Stimulated activated CD4-positive, alpha-beta T cell treated with anti-CD3 and anti-CD28 coated beads, TNF-alpha, amount 100 ng/mL, for 24 hours (primary cell): ENCODE measurements around the gene HDAC4.

Source experiments
- DNase-seq, 3 experiments: peaks; one replicate each; pipeline ENCODE4 v3.0.0-alpha.2; 2020; ENCODE audit warnings: low read depth in 3 of 3

Gene HDAC4

DNA sequence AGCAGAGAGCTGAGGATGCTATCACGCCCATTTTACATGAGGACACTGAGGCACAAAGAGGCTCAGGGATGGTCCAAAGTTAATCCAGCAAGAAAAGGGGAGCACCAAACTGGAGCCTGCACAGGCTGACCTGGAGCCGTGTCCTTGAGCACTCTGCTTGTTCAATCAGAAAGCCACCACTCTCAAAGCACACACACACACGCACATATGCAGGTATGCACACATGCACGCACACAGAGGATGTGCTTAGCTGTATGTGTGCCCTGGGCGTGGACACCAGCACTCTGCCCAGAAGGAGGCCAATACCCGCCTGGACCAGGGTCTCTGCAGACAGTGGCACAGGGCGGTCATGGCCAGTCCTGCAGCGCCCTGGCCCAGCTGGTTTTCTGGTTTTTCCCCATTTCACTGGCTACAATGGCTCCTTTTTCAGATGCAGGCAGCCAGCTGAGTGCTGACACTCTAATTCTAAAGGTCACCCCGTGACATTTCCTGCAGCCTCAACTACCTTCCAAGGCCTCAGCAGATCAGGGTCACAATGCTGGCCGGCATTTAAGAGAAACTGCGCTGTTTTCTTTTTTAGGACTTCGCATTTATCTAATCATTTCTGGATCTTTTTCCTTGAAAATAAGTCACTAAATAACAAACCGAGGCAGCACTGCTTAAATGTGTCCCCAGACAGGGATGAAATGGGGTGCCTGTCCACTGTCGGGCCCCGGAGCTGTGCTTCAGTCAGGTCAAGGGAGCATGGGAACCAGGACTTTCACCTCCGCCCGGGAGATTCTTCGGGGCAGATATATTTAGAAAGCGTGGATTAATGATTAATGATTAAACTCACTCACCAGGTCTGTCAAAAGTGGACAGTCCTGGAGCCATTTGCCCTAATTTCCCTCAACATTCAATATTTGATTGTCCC is 104.5 kb downstream of the HDAC4 start:
- no peak for DNase-seq

DNA sequence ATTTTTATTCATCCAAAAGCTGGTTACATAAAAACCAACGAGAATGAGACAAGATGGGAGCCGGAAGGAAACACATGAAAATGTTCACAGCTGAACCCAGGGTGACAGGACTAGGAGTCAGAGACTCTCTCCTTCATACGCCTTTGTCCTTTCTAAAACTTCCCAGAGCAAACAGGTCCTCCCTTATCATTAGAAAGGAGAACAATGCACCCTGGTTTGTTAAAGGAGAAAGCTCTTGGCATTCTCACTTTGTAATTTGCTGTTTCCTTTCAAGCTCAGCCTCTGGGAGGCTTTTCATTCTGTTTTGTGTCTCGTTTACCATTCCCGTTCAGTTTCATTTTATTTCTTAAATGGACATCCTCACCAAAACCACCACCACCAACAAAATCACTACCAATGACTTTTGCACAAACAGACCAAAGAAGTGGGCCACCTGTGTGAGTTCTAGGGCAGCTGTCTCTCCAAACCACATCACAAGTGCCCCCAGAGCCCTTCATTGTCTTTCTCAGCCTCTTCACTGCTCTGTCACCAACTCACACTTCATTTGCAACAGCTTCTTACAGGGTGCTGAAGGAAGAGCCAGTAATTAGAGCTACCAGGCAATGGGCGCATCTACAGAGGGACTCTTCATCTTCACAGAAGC is 105.3 kb downstream of the HDAC4 start:
- no peak for DNase-seq

- DNase-seq: no peak
These were observed 106.2 kb downstream of the HDAC4 start for GRCh38 chr2:239294571-239295054.

GRCh38 chr2:239293775-239294430 is 106.9 kb downstream of the HDAC4 start:
- DNase-seq: peak; percentile 23 to 68 (median 60)

GRCh38 chr2:239292959-239293774 is 107.7 kb downstream of the HDAC4 start:
- no peak for DNase-seq

DNA sequence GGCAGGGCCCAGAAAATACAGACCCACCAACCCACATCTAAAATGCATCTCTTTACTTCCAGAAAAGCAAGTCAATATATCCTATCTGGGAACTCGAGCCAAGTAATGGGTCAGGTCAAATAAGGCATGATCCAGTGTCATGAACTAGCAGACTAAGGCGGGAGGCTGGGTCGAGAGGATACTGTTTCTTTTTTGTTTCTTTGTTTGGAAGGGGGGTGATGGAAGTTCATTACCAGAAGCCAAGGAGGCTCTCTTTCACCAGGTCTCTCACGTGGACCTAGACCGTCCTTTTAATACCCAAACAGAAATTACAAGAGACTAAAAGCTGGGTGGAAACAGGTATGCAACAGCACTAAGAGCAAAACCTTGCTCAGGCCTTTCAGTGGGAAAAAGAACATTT is 108.3 kb downstream of the HDAC4 start:
- no peak for DNase-seq

DNA sequence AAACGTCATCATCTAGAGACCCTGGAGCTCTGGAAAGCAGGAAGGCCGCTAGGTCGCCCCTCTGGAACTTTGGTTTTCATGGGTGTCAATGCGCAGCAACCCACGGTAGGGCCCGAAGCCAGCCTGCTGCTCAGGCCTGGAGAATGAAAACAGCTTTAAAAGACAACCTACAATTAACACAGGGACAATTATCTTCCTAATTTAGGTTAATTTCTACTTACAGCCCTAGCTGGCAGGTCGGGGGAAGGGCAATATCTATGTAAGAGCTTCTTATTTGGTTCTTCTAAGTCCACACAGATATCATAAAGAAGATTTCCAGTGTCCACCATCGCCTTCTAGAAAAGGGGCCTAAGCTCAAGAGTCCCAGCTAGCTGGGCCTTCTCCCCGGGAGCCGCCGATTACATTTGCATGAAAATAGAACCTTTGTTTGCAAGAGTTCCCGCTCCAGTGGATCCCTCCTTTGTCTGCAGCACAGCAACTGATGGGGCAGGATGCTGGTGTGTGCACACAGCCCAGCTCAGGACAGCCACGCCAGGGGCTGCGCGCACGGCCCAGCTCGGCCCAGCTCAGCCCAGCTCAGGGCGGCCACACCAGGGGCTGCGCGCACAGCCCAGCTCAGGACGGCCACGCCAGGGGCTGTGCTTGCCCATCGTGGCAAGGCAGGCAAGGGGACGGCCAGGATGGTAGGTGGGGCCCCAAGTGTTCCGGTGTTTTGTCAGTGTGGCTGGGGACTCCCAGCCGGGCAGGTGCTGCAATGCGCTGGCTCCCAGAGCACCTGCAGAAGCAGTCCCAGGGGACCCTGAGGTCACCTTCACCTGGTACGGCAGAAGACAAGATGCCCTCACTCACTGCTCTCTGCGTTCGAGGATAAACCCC is 109.1 kb downstream of the HDAC4 start:
- DNase-seq: no peak

DNA sequence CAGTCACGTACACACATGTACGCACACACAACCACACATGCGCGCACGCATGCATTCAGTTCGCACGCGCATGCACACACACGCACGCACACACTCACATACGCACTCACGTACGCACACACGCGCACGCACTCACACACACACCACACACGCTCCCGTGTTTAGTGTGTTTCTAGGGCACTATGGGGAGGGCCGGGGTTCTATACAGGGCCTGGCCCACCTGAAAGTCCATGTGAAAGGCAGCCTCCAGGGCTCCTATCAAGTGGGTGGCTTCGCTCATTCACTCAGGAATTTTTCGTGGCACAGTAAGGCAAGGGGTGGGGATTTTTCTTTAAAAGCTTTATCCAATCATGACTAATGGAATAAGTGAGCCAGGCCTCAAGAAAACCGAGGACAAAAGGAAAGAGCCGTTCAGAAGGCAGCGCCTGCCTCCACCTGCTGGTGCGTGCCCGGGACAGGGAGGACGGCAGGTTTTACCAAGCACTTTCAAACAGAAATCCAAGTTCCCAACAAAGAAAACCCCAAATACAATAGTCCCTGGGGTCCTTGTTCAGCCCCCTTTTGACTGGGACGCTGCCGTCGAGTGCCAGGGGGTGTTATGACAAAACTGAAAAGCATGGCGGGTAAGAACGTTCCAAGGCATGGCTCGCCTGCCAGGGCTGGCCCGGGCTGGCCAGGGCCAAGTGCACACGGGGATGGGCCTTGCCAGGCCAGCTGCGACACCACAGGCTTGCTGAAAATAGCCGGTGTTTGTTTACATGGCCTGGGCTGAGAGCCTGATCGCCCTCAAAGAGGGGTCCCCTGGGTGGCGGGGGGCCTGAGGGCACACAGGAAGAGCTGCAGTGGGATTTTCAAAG is 110.0 kb downstream of the HDAC4 start:
- DNase-seq: no peak

DNA sequence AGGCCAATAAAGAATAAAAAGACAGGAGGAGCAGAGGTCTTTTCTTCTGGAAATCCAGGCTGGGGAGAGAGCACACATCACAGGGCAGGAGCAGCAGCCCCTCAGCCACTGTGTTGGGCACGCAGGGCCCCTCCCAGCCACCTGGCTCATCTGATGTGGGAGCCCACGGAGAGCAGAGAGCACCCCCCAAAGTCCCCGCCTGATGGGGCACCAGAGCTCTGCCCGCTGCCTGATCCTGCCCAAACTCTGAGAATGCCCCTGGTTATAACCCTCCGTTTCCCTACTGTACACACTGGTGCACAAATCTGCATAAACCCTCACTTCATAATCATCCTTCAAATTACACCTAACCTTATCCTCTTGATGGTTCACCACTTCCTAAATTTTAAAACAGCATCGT is 111.3 kb downstream of the HDAC4 start:
- no peak for DNase-seq

DNA sequence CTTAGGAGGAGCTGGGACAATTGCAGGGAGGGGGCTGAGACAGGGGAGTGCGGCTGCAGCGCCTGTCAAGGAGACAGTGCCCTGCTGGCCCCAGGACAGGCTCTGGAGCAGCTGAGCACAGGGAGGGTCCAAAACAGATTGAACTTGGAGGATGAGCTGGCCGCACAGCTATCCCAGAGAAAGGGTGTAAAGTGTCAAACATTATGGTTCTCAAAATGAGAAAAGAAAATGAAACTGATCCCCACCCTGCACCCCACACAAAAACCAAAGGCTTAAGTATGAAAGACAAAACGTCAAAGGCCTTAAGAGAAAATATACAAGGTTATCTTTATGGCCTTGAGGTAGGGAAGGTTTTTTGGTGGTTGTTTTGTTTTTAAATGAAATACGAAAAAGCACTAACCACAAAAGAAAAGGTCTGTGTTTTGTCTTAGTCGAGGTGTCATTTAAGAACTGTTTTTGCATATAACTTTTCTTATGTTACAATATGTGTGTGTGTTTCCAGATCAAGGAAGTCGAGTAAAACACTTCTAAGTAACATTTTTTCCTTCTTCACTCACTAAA is 111.8 kb downstream of the HDAC4 start:
- DNase-seq: no peak

GRCh38 chr2:239288237-239288636 is 112.6 kb downstream of the HDAC4 start:
- no peak for DNase-seq

GRCh38 chr2:239287461-239287860 is 113.4 kb downstream of the HDAC4 start:
- no peak for DNase-seq

- no peak for DNase-seq
These were observed 113.9 kb downstream of the HDAC4 start for GRCh38 chr2:239286901-239287300.

GRCh38 chr2:239285932-239286230 is 114.9 kb downstream of the HDAC4 start:
- DNase-seq: no peak

DNA sequence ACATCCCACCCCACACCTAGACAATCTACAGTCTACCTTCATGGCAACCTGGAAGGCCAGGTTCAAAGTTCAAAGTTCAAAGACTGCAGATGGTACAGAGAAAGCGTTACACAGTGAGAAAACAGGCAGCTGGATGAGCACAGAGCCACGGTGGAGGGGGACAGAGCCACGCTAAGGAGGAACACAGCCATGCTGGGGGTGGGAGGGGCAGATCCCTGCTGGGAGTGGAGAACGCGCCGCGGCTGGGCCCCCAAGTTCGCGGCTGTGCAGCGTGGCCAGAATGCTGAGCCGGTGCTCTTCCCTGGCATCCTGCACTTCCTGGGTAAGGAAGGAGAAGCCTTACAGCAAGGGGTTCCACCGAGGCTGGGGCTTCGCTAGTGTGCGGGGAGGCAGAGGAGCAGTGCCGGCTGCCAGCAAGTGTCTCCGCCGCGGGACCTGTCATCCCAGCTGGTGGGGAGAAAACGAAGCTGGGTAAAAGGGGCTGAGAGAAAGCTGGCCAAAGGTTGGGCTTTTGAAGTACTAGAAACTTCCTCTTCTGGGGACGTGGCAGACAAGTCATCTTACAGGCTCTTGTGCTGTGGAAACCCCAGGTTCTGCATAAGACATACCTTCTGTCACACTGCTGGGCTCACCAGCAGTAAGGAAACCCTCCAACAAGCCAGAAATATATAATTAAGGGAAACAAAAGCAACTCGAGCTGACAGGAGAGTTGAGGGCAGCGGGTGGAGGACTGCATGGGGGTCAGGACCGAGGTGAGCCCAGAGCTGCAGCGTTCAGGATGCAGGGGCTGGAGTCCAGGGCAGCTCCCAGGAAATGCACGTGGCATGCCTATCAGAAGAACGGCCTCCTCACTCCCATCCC is 115.5 kb downstream of the HDAC4 start:
- DNase-seq: no peak

DNA sequence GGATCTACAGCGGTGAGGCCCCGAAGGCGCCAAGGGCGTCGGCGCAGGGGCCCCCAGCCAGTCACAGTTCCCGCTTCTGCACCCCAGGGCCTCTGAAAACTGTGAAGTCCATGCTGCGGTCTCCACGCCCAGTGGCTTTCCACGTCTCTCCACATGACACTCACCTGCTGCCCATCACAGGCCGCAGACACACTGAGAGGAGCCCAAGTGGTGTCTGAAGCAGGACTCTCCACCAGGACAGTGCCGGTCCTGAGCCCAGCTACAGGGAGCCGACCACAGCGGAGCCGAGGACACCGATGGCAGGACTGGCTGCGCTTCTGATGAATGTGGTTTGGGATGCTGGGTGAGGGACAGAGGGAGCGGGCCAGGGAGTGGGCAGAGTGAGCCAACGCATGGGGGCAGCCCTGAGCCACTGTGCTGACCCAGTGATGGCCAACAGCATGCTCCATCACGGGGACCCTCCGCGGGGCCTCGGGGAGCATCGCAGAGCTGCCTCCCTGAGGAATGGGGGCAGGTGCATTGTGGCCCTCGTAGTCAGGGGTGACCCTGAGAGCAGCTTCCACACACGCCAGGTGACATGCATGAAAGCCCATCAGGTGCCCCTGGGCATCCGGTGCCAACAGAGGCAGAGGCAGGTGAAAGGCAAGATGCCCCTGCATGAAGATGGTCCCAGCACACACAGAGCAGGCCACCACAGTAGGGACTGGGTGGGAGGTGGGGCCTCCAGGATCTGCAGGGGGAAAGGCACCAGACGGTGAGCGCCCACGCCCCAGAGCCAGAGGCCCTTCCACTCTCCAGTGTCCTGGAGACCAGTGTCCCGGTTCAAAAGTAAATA is 116.6 kb downstream of the HDAC4 start:
- no peak for DNase-seq

DNA sequence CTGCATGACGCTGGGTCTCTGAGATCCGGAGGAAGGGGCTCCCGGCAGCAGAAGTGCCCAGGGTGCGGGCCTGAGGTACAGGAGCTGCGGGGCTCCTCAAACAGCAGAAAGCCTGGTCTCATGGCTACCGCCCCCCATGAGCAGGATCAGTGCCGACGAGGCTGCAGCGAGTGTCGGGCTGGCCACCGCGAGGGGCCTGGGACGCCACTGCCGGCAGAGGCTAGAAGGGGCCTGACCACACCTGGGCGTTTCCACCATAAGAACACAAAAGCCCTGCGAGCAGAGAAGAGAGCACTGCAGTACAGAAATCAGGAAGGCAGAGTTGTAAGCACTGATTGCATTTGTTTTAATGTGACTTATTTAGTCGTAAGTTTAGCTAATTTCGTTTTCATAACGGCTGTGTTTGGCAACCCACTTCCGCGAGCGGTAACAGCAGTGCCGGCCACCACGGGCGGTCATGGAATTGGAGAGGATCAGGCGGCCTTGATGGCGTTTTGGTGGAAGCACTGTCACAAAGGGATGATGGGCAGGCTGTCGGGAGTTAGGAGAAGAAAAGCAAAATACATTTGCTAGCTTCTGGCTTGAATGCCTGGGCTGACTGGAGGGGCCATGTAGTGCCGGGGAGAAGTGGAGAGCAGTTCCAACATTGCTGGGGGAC is 117.4 kb downstream of the HDAC4 start:
- no peak for DNase-seq
